ENCODE data around the gene SYNJ2BP. TPM values are rescaled to one million over a fixed set of nuclear protein-coding genes. Genes with fewer than 3 reads are reported as not detected.

Gene SYNJ2BP
- total RNA-seq, 2 donors from 2014 or later: 19.3 to 37.2 TPM

GRCh38 chr14:70397746-70398145 lies 19.1 kb downstream of the SYNJ2BP start:
- Histone ChIP-seq H3K4me1 (no peaks in the 10 kb centered on the region), H3K9me3 (no peaks in the 10 kb centered on the region), H3K36me3 (peaks cover 4% of the 10 kb centered on the region), H3K4me3 (no peak overlapping the region), H3K27ac (no peak overlapping the region), H3K27me3 (no peaks in the 10 kb centered on the region)
- no peak for DNase-seq (ENCODE audit: low spot score)
- TF ChIP-seq CTCF (IDR thresholded peaks at IDR 0.05): no peak

- H3K4me1 ChIP-seq: no peaks in the 10 kb centered on the region
- no peak for DNase-seq (ENCODE audit: low spot score)
- no peaks in the 10 kb centered on the region for H3K9me3 ChIP-seq
Measured at GRCh38 chr14:70394674-70395306, 22.1 kb downstream of the SYNJ2BP start.

GRCh38 chr14:70392676-70393075 lies 24.2 kb downstream of the SYNJ2BP start:
- DNase-seq (ENCODE audit: low spot score): no peak
- Histone ChIP-seq H3K9me3 (no peaks in the 10 kb centered on the region), H3K27me3 (no peaks in the 10 kb centered on the region), H3K4me1 (no peaks in the 10 kb centered on the region), H3K27ac (no peak overlapping the region), H3K36me3 (peaks cover 4% of the 10 kb centered on the region), H3K4me3 (no peak overlapping the region)
- no peak for TF ChIP-seq CTCF (IDR thresholded peaks at IDR 0.05)

More at GRCh38 chr14:70394674-70395306, 22.1 kb downstream of the SYNJ2BP start:
- Histone ChIP-seq H3K27ac (no peak overlapping the region), H3K36me3 (peaks cover 4% of the 10 kb centered on the region), H3K4me3 (no peak overlapping the region), H3K27me3 (no peaks in the 10 kb centered on the region)
- no peak for TF ChIP-seq CTCF (IDR thresholded peaks at IDR 0.05)

- Histone ChIP-seq H3K4me3 (no peak overlapping the region), H3K9me3 (no peaks in the 10 kb centered on the region), H3K27ac (no peak overlapping the region), H3K27me3 (no peaks in the 10 kb centered on the region), H3K4me1 (no peaks in the 10 kb centered on the region), H3K36me3 (peaks cover 4% of the 10 kb centered on the region)
- no peak for DNase-seq (ENCODE audit: low spot score)
- TF ChIP-seq CTCF (IDR thresholded peaks at IDR 0.05): no peak
Measured at GRCh38 chr14:70391493-70392391, 25.1 kb downstream of the SYNJ2BP start.

GRCh38 chr14:70382536-70382935 lies 34.4 kb downstream of the SYNJ2BP start:
- H3K27ac ChIP-seq: no peak overlapping the region
- no peak for TF ChIP-seq CTCF (IDR thresholded peaks at IDR 0.05)
- H3K4me3 ChIP-seq: no peak overlapping the region
- DNase-seq (ENCODE audit: low spot score): no peak
- peaks cover 27% of the 10 kb centered on the region for H3K36me3 ChIP-seq
- H3K9me3 ChIP-seq: no peaks in the 10 kb centered on the region
- H3K4me1 ChIP-seq: no peaks in the 10 kb centered on the region
- H3K27me3 ChIP-seq: no peaks in the 10 kb centered on the region

All from right atrium auricular region (tissue), 2 donors.